HG02610 (cell line): ENCODE measurements around the gene NXNL2.
A peak's percentile ranks its signal among the peaks of the same experiment; 100 is the strongest.

ENCODE experiments used
- ATAC-seq: cut with Tn5 transposase; IDR thresholded peaks from one replicate; pipeline ENCODE4 v1.9.1; 2021; ENCODE audit warnings: mild to moderate bottlenecking, moderate library complexity; ENCODE audit not compliant: unreplicated experiment

Gene NXNL2

GRCh38 chr9:88534456-88535225, at the start of gene NXNL2:
NXNL2 (plus strand) TSS chr9:88535178; CDS start chr9:88535435, 257 bp downstream.
- no peak for ATAC-seq

DNA sequence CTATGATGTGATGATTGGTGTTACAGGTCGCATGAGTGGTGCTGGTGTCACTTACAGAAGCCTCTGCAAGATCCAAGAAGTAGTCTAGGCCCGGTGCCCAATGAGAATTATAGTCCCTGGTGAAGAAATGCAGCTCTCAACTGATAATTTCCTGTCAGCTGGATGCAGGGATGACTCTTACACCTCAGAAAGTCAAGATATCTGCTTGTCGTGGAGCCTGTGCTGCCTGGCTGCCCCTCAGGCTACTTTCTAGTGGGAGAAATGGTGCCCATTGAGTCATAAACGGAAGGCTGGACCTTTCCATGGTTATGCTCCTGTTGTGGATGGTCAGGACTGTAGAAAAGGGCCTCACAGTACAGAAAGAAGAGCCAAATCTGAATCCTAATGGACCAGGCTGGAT, 46.8 kb upstream of the NXNL2 start:
- no peak for ATAC-seq

DNA sequence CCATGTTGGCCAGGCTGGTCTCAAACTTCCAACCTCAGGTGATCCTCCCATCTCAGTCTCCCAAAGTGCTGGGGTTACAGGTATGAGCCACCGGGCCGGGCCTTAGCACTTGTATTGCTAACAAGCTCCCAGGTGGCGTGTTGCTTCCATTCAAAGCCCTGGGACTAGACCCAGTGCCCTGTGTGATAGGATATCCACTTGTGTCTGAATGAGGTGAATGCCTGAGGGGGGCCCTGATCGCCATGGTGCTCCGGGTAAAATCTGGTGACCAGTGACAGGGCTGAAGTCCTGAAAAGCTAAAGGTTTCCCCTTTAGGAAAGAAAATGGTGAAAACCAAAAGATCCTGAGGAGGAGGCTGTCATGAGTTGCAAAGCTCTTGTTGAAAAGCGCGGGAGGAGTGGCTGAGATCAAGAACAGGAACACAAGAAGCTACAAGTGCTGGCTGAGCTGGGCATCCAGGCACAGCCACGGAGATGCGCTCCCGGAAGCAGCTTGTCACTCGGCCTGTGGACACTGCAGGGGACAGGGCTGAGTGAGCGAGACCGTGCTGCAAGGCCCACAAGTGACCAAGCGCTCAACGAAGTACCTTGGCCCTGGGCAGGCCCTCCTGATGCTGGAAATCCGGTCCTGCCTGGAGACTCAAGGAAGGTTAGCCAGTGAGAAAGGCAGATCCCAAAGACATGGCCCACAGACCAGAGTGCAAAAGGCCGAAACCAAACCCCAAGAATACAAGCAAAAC, 39.8 kb upstream of the NXNL2 start:
- no peak for ATAC-seq

- no peak for ATAC-seq
Observed at GRCh38 chr9:88497224-88497623, 37.8 kb upstream of the NXNL2 start.

- no peak for ATAC-seq
Observed at GRCh38 chr9:88498880-88499279, 36.1 kb upstream of the NXNL2 start.

DNA sequence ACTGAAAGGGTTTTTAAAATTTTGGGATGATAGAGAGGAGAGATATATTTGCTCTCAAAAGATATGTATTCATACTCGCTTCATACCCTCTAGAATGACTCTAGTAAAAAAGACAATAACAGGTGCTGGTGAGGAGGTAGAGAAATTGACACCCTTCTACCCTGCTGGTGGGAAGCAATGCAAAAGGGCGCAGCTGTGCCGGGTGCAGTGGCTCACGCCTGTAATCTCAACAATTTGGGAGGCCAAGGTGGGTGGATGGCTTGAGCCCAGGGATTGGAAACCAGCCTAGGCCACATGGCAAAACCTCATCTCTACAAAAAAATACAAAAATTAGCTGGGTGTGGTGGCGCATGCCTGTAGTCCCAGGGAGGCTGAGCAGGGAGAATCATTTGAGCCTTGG, 33.9 kb upstream of the NXNL2 start:
- no peak for ATAC-seq

GRCh38 chr9:88502552-88503034, 32.4 kb upstream of the NXNL2 start:
- ATAC-seq, result no peak

DNA sequence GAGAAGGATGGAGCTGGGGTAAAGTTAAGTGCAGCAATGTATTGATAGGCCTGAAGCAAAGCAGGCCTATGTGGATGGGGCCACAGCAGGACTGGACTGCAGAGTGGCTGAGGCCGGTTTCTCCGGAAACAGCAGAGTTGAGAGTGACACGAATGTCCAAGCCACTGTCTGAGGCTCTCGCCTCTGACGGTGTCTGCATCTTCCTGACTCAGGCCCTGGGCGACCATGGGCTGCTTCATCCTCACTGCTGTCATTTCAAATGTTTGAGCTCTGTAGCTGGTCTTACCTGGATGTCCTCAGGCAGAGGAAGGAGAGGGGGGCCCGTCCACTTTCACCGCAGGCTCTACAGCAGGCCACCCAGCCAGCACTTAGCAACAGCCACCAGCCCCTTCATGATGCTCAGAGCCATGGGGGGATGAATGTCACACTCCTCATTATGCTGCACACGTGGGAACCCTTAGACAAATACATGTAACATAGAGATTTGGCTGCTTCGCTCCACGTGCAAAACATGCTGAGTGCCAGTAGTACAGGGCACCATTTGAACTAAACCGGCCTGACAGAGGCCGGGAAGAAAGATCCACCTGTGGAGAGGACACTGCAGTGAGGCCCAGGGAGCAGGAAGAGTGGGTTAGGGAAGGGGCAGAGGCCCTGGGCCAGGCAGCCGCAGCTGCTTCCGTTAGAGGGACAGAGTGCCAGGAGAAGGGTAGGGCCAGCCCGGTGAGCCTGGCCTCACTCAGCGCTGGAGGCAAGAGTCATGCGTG, 31.7 kb upstream of the NXNL2 start:
- ATAC-seq, result no peak

- no peak for ATAC-seq
Observed at GRCh38 chr9:88503845-88504764, 30.9 kb upstream of the NXNL2 start.

GRCh38 chr9:88508326-88508725, 26.7 kb upstream of the NXNL2 start:
- peak; percentile 49 for ATAC-seq

DNA sequence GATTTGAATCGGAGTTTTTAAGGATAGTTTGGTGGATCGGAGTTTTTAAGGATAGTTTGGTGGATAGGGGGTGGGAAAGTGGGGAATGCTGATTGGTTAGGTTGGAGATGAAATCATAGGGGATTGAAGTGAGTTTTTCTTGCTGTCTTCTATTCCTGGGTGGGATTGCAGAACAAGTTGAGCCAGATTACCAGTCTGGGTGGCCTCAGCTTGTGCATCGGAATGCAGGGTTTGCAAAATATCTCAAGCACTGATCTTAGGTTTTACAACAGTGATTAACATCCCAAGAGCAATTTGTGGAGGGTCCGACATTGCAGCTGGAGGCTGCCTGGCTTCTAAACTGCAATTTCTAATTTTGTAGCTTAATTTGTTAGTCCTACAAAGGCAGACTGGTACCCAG, 23.1 kb upstream of the NXNL2 start:
- ATAC-seq, result no peak

DNA sequence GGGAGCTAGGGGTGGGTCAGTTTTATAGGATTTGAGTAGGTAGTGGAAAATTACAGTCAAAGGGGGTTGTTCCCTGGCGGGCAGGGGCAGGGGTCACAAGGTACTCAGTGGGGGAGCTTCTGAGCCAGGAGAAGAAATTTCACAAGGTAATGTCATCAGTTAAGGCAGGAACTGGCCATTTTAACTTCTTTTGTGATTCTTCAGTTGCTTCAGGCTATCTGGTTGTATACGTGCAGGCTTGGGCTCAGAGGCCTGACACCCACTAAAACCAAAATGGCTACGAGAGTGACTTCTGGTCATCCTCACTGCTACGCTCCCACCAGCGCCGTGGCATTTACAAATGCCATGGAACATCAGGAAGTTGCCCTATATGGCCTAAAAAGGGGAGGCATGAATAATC, 20.7 kb upstream of the NXNL2 start:
- ATAC-seq, result no peak

DNA sequence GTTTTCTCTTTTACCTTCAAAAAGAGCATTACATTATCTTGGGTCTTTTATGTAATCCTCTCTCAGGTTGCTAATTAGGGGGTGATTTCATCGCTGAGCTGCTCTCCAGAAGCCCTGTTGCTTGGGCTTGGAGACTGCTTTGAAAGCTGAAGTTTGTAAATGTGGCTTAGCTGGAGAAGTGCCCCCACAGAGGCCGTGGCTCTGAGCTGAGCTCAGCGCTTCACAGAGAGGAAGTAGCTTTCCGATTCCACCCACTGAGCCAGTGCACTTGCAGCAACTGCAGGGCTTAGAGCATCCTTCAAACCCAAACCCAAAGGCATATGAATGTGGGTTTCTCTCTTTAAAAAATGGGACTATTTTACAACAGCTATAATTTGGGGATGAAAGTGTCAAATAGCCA, 13.7 kb upstream of the NXNL2 start:
- no peak for ATAC-seq

GRCh38 chr9:88522360-88522759, 12.6 kb upstream of the NXNL2 start:
- no peak for ATAC-seq

DNA sequence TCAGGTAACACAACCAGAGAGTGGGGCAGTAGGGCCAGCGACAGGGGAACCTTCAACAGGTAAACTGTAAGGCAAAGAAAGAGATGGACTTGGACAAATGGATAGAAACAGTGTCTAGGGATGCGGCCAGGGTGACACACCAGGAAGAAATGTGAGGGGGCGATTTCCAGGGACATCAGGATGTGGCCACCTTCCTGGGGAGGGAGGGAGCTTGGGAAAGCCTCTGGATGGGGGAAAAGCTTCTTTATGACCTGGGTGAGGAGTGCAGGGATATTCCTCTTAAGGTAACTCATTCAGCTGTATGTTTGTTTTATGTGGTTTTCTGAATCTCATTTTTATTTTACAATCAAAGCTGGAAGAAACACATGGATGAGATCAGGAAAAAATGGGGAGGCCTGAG, 11.9 kb upstream of the NXNL2 start:
- no peak for ATAC-seq

DNA sequence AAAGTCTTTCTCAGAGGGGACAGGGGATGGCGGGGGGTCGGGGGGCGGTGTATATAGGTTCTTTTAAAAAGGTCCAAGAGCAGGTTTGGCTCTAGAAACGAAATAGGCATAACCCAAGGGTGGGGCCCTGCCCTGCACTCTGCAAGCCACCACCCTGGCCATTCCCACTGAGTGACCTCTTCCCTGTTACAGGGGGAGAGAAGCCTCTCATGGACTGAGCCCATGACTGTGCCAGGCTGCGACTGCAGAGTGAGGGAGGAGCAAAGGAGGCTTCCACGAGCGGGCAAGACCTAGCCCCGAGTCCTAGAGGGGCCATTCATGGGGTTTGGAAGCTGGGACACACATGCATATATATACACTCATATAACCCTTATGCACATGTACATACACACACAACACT, 10.1 kb upstream of the NXNL2 start:
- ATAC-seq, result no peak

- ATAC-seq, result no peak
Observed at GRCh38 chr9:88527618-88528017, 7.4 kb upstream of the NXNL2 start.

DNA sequence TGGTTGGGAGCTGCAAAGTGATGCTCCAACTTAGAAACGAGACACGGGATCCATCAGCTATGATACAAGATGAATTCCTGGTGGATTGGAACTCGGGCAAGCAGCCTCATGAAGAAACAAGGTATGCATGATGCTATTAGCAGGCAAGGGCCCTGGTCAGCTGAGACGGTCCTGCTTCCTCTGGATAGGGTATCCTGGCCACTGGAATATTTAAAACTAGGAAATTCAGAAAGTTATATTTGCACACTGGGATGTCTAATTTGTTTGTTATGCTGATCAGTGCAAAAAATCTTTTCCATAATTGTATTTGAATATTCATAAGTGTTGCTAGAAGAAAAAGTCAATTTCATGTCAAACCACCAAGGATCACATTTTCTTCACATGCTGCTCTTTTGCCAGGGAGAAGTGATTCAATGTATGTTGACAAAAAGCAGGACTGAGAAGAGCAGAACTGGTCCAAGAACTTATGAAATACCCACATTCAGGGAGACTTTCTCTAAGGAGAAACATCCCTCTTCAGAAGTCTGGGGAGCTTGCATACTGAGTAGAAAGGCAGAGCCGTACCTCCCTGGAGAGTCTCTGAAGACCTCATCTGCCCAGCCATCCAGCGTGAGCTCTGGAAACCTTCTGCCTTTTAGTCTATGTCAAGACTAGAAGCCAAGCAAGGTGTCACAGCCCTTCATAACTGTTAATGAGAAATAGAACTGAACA, 6.7 kb upstream of the NXNL2 start:
- ATAC-seq, result no peak

DNA sequence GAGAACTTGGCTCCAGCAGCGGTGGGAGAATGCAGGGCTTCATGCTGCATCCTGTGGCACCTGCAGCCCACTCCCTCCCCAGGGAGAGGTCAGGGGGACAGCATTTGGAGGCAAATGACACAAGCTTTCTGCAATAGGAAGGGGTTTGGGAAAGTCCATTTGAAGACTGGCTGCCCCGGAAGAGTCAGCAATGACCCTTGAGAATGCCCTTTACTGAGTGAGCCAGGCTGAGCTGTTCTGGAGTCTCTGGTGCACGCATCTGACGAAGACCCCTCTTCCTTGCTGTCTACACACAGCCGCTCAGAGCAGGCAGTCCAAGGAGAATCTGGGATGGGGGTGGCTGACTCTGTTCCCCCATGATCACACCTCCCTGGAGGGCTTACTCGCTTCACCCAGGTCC, 5.5 kb upstream of the NXNL2 start:
- no peak for ATAC-seq

DNA sequence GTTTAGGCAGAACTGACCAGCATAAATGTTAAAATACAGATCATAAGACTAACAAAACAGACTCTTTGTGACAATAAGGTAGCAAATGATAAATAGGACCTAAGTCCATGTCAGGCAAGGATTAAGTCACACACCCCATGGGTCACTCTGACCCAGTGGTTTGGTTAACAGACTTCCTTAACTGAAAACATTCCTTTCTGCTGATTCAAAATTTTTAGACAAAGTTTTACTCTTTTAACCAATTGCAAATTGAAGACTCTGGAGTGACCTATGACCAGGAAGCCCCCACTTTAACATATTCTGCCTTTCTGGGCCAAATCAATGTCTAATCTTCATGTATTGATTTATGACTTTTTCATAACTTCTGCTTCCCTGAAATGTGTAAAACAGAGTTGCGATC, 4.9 kb upstream of the NXNL2 start:
- ATAC-seq, result no peak
